ENCODE measurements around the gene PKD1.

PKD1 gene

GRCh38 chr16:2062801-2063200 lies 72.9 kb downstream of the PKD1 start:
- DNase-seq (ENCODE audit: low read depth), result no peak
- TF ChIP-seq MAX (IDR thresholded peaks at IDR 0.05; ENCODE audit: low read depth, low read length), result no peak
- TF ChIP-seq, protein P1, sequence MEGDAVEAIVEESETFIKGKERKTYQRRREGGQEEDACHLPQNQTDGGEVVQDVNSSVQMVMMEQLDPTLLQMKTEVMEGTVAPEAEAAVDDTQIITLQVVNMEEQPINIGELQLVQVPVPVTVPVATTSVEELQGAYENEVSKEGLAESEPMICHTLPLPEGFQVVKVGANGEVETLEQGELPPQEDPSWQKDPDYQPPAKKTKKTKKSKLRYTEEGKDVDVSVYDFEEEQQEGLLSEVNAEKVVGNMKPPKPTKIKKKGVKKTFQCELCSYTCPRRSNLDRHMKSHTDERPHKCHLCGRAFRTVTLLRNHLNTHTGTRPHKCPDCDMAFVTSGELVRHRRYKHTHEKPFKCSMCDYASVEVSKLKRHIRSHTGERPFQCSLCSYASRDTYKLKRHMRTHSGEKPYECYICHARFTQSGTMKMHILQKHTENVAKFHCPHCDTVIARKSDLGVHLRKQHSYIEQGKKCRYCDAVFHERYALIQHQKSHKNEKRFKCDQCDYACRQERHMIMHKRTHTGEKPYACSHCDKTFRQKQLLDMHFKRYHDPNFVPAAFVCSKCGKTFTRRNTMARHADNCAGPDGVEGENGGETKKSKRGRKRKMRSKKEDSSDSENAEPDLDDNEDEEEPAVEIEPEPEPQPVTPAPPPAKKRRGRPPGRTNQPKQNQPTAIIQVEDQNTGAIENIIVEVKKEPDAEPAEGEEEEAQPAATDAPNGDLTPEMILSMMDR (IDR thresholded peaks at IDR 0.05; ENCODE audit: low read depth, low read length), result no peak
- no peak for TF ChIP-seq POLR2A (IDR thresholded peaks at IDR 0.05; ENCODE audit: extremely low read depth, insufficient read length)
- TF ChIP-seq MYC (IDR thresholded peaks at IDR 0.05; ENCODE audit: low read depth, low read length), result no peak
- no peak overlapping the region for H3K4me3 ChIP-seq (ENCODE audit: low read depth, low read length)

DNA sequence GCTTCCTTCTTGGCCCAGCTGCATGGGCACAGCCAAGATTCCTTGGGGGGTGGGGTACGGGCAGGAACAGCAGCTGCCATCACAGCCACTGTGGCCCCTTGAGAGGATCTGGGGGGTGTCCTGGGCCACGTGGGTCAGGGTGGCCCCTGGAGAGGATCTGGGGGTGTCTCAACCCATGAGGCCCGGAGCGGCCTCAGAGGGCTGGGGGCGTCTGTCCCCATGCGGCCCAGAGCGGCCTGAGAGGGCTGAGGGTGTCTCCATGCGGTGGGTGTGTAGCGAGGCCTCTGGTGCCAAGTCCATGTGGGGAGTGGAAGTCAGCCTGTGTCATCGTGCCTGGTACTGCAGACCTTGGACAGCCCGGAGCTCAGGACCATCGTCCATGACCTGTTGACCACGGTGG lies 74.2 kb downstream of the PKD1 start:
- H3K4me3 ChIP-seq (ENCODE audit: low read depth, low read length), result no peak overlapping the region
- no peak for DNase-seq (ENCODE audit: low read depth)
- TF ChIP-seq POLR2A (IDR thresholded peaks at IDR 0.05; ENCODE audit: extremely low read depth, insufficient read length) (no peak), MAX (IDR thresholded peaks at IDR 0.05; ENCODE audit: low read depth, low read length) (no peak), MYC (IDR thresholded peaks at IDR 0.05; ENCODE audit: low read depth, low read length) (no peak)
- TF ChIP-seq, protein P1 (IDR thresholded peaks at IDR 0.05; ENCODE audit: low read depth, low read length), result no peak

GRCh38 chr16:2061023-2061422 lies 74.7 kb downstream of the PKD1 start:
- TF ChIP-seq, protein P1 (IDR thresholded peaks at IDR 0.05; ENCODE audit: low read depth, low read length), result no peak
- no peak for TF ChIP-seq MAX (IDR thresholded peaks at IDR 0.05; ENCODE audit: low read depth, low read length)
- no peak for TF ChIP-seq POLR2A (IDR thresholded peaks at IDR 0.05; ENCODE audit: extremely low read depth, insufficient read length)
- no peak overlapping the region for H3K4me3 ChIP-seq (ENCODE audit: low read depth, low read length)
- no peak for DNase-seq (ENCODE audit: low read depth)

GRCh38 chr16:2060346-2060745 lies 75.4 kb downstream of the PKD1 start:
- no peak overlapping the region for H3K4me3 ChIP-seq (ENCODE audit: low read depth, low read length)
- TF ChIP-seq POLR2A (IDR thresholded peaks at IDR 0.05; ENCODE audit: extremely low read depth, insufficient read length) (no peak), MAX (IDR thresholded peaks at IDR 0.05; ENCODE audit: low read depth, low read length) (no peak)
- DNase-seq (ENCODE audit: low read depth), result no peak

DNA sequence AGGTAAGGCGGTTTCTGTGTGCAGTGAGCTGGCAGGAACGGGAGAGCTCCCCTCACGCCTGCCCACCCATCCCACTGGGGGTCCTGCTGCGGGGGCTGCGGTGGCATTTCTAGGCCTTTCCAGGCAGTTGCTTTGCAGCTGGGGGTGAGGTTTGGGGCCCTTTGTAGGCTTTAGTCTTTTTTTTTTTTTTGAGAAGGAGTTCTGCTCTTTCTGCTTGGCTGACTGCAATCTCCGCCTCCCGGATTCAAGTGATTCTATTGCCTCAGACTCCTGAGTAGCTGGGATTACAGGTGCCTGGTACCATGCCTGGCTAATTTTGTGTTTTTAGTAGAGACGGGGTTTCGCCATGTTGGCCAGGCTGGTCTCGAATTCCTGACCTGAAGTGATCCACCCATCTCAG lies 76.8 kb downstream of the PKD1 start:
- no peak for DNase-seq (ENCODE audit: low read depth)
- H3K4me3 ChIP-seq (ENCODE audit: low read depth, low read length), result no peak overlapping the region
- no peak for TF ChIP-seq MYC (IDR thresholded peaks at IDR 0.05; ENCODE audit: low read depth, low read length)
- TF ChIP-seq POLR2A (IDR thresholded peaks at IDR 0.05; ENCODE audit: extremely low read depth, insufficient read length), result no peak
- no peak for TF ChIP-seq MAX (IDR thresholded peaks at IDR 0.05; ENCODE audit: low read depth, low read length)
- TF ChIP-seq, protein P1 (IDR thresholded peaks at IDR 0.05; ENCODE audit: low read depth, low read length), result no peak

- no peak overlapping the region for H3K4me3 ChIP-seq (ENCODE audit: low read depth, low read length)
- DNase-seq (ENCODE audit: low read depth), result no peak
- no peak for TF ChIP-seq MAX (IDR thresholded peaks at IDR 0.05; ENCODE audit: low read depth, low read length)
- TF ChIP-seq POLR2A (IDR thresholded peaks at IDR 0.05; ENCODE audit: extremely low read depth, insufficient read length), result no peak
- no peak for TF ChIP-seq MYC (IDR thresholded peaks at IDR 0.05; ENCODE audit: low read depth, low read length)
- TF ChIP-seq, protein P1 (IDR thresholded peaks at IDR 0.05; ENCODE audit: low read depth, low read length), result no peak
Observed at GRCh38 chr16:2058420-2058819, 77.3 kb downstream of the PKD1 start.

Measured in NB4 (cell line).